ENCODE data around the gene UNC93B1. TPM values are rescaled to one million over a fixed set of nuclear protein-coding genes. Genes with fewer than 3 reads are reported as not detected.

The UNC93B1 gene
- total RNA-seq, 1 experiment from 2014 or later: 26.5 TPM

- intact Hi-C loops (cut with micrococcal nuclease; ENCODE audit: unreplicated experiment): no loop called here
- Mint-ChIP-seq H3K9me3 (ENCODE audit: unreplicated experiment) (no peaks in the 10 kb centered on the region), H3K27ac (ENCODE audit: unreplicated experiment) (no peak overlapping the region), H3K4me1 (ENCODE audit: low read depth, unreplicated experiment) (peaks cover 7% of the 10 kb centered on the region), H3K27me3 (ENCODE audit: insufficient read depth, unreplicated experiment) (no peaks in the 10 kb centered on the region), H3K36me3 (ENCODE audit: insufficient read depth, unreplicated experiment) (peaks cover 6% of the 10 kb centered on the region), H3K4me3 (ENCODE audit: unreplicated experiment) (no peak overlapping the region)
- Histone ChIP-seq H3K9me3 (no peaks in the 10 kb centered on the region), H3K4me1 (peaks cover 16% of the 10 kb centered on the region), H3K27me3 (replicated peaks; ENCODE audit: control insufficient read depth, insufficient read depth, low read length) (no peaks in the 10 kb centered on the region), H3K36me3 (ENCODE audit: control insufficient read depth, insufficient read depth, low read length) (no peaks in the 10 kb centered on the region), H3K4me3 (ENCODE audit: low read depth, low read length) (no peak overlapping the region)
- no peak for TF ChIP-seq CTCF (IDR thresholded peaks at IDR 0.05; ENCODE audit: insufficient read depth in 1 of 2, low read depth in 1 of 2, low read length in 1 of 2, severe bottlenecking in 1 of 2, unreplicated experiment in 1 of 2)
- CTCF ChIA-PET: no interaction called here
- no TSS peak for BruUV-seq (replicated peaks)
- no peak for DNase-seq
- POLR2A ChIA-PET: no interaction called here
These were observed 41.0 kb upstream of the UNC93B1 start for GRCh38 chr11:68044898-68045351.

- H3K4me3 ChIP-seq (ENCODE audit: low read depth, low read length): no peak overlapping the region
- peaks cover 6% of the 10 kb centered on the region for H3K36me3 Mint-ChIP-seq (ENCODE audit: insufficient read depth, unreplicated experiment)
- no peak overlapping the region for H3K4me3 Mint-ChIP-seq (ENCODE audit: unreplicated experiment)
- H3K27me3 Mint-ChIP-seq (ENCODE audit: insufficient read depth, unreplicated experiment): no peaks in the 10 kb centered on the region
- no peaks in the 10 kb centered on the region for H3K9me3 Mint-ChIP-seq (ENCODE audit: unreplicated experiment)
- ChIA-PET CTCF (interaction anchor here (1.9 kb wide), 1 partner anchor 35 kb away, joined by 7 read pairs; the partner anchor contains the start of gene ALDH3B1), POLR2A (no interaction called here)
- intact Hi-C loops (cut with micrococcal nuclease; ENCODE audit: unreplicated experiment): no loop called here
- H3K4me1 Mint-ChIP-seq (ENCODE audit: low read depth, unreplicated experiment): peaks cover 8% of the 10 kb centered on the region
- no TSS peak for BruUV-seq (replicated peaks)
- H3K27me3 ChIP-seq (replicated peaks; ENCODE audit: control insufficient read depth, insufficient read depth, low read length): no peaks in the 10 kb centered on the region
- H3K27ac Mint-ChIP-seq (ENCODE audit: unreplicated experiment): no peak overlapping the region
- DNase-seq: peak in 1 of 2 experiments; percentile 51
- no peaks in the 10 kb centered on the region for H3K36me3 ChIP-seq (ENCODE audit: control insufficient read depth, insufficient read depth, low read length)
- H3K4me1 ChIP-seq: peaks cover 19% of the 10 kb centered on the region
- no peak for TF ChIP-seq CTCF (IDR thresholded peaks at IDR 0.05; ENCODE audit: insufficient read depth in 1 of 2, low read depth in 1 of 2, low read length in 1 of 2, severe bottlenecking in 1 of 2, unreplicated experiment in 1 of 2)
- no peaks in the 10 kb centered on the region for H3K9me3 ChIP-seq
These were observed 40.4 kb upstream of the UNC93B1 start for GRCh38 chr11:68044145-68044813.

- TF ChIP-seq CTCF (IDR thresholded peaks at IDR 0.05; ENCODE audit: insufficient read depth in 1 of 2, low read depth in 1 of 2, low read length in 1 of 2, severe bottlenecking in 1 of 2, unreplicated experiment in 1 of 2): no peak
- no peak overlapping the region for H3K4me3 ChIP-seq (ENCODE audit: low read depth, low read length)
- Mint-ChIP-seq H3K36me3 (ENCODE audit: insufficient read depth, unreplicated experiment) (peaks cover 6% of the 10 kb centered on the region), H3K27ac (ENCODE audit: unreplicated experiment) (no peak overlapping the region), H3K27me3 (ENCODE audit: insufficient read depth, unreplicated experiment) (no peaks in the 10 kb centered on the region), H3K9me3 (ENCODE audit: unreplicated experiment) (no peaks in the 10 kb centered on the region), H3K4me3 (ENCODE audit: unreplicated experiment) (no peak overlapping the region), H3K4me1 (ENCODE audit: low read depth, unreplicated experiment) (peaks cover 8% of the 10 kb centered on the region)
- DNase-seq: peak; percentile 50 to 71
- H3K4me1 ChIP-seq: peaks cover 26% of the 10 kb centered on the region
- H3K36me3 ChIP-seq (ENCODE audit: control insufficient read depth, insufficient read depth, low read length): no peaks in the 10 kb centered on the region
- POLR2A ChIA-PET: no interaction called here
- no peaks in the 10 kb centered on the region for H3K9me3 ChIP-seq
- intact Hi-C loops (cut with micrococcal nuclease; ENCODE audit: unreplicated experiment): no loop called here
- no TSS peak for BruUV-seq (replicated peaks)
- no peaks in the 10 kb centered on the region for H3K27me3 ChIP-seq (replicated peaks; ENCODE audit: control insufficient read depth, insufficient read depth, low read length)
- CTCF ChIA-PET: interaction anchor here (1.9 kb wide), 1 partner anchor 34 kb away, joined by 7 read pairs; the partner anchor contains the start of gene ALDH3B1
These were observed 39.6 kb upstream of the UNC93B1 start for GRCh38 chr11:68043349-68044144.

Measured in Caco-2 (cell line).